Activated CD8-positive, alpha-beta memory T cell treated with anti-CD3 and anti-CD28 coated beads, Interleukin-2, amount 50 U/mL, for 24 hours (primary cell): ENCODE data around the gene BRD1.
"Not testable (repeated sequence)": the region's sequence is repeated elsewhere in the genome, so short reads cannot be mapped to it uniquely, and the experiment has no call there.

Source experiments
- DNase-seq: peaks from one replicate; pipeline ENCODE4 v3.0.0-alpha.2; 2020; ENCODE audit errors: extremely low read depth

The BRD1 gene

DNA sequence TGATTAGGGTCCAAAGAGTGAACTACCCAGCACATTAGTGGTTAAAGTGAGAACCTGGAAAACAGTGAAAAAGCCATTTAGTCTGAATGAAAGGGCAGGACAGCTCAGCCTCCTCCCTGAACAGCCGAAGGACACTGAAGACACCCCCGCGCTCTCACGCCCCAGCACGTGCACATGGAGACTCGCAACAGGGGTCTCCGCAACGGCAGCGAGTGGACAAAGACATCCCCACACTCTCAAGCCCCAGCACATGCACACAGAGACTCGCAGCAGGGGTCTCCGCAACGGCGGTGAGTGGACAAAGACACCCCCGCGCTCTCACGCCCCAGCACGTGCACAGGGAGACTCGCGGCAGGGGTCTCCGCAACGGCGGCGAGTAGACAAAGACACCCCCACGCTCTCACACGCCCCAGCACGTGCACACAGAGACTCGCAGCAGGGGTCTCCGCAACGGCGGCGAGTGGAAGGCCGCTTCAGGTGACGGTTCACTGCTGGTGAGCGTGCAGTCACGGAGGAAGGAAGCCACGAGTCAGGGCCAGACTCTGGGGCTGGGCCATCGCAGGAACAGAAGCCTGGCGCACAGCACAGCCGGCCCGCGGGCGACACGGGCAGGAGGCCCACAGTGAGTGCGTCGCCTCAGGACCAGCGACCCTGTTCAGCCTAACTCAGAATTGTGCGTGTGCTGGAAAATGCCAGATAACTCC lies 43.6 kb downstream of the BRD1 start:
- DNase-seq, result no peak

DNA sequence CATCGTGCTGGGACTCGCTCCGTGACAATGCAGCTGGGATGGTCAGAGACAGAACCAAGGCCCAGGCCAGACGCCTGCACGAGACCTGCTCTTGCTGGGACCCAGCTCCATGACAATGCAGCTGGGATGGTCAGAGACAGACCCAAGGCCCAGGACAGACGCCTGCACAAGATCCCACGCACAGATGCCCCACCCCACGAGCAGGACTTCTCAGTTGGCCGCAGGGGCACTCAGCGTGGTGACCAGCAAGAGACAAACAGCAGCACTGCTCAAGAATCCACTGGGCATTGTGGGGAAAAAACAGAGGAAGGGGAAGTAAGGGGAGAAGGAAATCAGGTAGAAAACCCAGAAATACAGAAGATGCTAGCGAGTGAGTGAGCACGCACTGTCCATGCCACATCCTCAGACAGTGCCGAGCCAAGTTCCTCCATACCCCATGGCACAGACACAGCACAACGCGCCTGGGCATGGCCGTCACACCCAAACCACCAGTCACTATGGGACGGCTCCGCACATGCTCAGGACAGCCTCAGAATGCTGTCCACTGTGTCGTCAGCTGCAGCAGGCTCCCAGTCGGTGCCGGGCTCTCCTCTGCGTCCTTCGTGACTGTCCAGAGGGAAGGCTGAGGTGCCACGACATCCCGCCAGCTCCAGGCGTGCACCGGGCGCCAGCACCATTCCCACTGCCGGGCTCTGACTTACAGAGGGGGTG lies 44.5 kb downstream of the BRD1 start:
- DNase-seq, result no peak

DNA sequence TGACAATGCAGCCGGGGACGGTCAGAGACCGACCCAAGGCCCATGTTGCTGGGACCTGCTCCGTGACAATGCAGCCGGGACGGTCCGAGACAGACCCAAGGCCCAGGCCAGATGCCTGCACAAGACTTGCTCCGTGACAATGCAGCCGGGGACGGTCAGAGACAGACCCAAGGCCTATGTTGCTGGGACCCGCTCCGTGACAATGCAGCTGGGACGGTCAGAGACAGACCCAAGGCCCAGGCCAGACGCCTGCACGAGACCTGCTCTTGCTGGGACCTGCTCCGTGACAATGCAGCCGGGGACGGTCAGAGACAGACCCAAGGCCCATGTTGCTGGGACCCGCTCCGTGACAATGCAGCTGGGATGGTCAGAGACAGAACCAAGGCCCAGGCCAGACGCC lies 45.8 kb downstream of the BRD1 start:
- DNase-seq, result not testable (repeated sequence)

DNA sequence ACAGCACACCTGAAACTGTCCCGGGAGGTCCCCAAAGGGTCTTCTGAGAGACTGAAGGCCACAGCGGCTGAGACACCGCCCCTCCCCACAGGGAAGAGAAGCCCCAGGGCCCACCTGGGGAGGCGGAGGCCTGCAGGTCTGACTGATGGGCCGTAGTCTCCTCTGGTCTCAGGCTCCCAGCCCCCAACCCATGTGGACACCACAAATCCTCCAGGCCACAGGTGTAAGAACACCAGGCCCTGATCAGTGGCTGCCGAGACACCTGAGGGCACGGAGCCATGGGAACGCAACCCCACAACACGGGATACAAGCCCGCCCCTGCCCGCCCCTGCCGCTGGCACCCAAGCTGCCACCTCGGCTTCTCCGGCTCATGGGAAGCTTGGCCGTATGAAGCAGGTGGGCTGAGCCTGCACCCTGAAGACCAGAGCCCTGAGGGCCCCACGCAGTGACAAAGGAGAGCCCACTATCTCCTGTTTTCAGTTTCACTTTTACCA lies 46.3 kb downstream of the BRD1 start:
- DNase-seq, result no peak

DNA sequence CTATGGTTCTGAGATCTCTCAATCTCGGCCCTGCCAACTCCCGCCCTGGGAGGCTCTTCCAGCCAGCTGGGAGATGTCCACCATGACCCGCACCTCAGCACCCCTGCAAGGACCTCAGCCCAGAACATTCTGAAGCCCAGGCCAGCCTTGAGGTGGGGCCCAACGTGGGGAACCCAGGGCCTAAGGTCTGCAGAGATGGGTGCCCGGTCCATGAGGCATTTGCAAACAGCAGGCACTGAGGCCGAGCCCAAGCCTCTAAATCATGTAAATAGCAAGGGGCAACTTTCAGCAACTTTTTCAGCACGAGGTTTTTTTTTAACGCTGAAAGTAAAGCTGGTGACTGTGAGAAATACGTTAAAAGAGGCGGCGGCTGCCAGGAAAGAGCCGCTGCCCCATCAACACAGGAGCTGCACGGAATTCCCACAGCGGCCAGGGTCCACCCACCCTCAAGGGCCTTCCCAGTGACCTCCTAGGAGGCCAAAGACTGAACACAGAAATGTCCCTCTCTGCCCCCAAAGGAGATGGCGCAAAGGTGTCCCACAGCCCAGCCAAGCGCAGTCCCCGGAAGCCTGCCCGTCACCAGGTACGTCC lies 46.9 kb downstream of the BRD1 start:
- no peak for DNase-seq

DNA sequence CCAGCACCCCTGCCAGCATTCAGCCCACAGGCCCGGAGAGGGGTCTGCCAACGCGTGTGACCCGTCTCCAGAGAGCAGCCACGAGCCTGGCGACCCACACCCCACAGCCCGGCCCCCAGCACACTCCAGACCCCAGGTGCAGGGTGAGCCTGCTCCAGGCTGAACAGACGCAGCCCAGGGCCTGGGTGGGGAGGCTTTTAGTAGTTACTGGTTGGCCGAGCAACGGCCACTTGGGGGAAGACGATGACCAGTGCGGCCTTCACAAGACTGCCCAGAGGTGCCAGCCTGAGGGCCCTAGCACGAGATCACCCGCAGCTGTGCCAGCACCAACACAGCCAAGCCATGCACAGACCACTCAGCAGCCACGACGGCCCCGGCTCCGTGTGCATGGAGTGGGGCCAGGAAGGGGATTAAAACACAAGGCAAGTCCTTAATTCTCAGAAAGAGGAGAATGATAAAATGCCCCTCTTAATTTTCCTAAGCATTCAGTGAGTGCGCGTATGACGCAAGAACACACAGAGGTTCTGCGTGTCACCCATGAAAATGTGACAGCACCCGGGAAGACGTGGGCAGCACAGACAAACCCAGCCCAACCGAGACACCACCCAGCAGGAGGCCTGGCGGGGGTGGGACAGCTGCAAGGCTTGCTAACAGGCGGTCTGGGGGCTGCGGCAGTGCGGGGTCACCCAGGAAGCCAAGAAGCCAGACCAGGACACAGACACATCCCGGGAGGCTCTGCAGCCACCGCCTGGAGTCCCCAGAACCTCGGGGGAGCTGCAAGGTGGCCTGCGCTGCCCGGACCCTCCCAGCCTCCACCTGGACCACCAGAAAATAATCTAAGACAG lies 47.6 kb downstream of the BRD1 start:
- DNase-seq, result no peak

DNA sequence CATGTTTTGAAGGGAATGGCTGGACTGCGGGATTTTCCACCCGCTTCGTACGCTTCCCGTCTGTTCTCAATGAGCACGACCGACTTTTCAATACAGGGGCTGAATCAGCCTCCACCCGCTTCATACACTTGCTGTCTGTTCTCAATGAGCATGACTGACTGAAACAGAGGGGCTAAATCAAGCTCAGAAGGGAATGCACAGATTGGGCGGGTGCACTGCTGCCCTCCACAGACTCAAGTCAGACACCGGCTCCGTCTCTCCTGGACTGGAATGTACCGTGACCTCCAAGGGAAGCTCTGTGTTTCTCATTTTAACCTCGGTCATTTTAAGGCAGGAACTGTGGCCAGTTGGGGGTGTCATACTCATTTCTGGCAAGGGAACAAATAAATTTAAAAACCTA lies 48.5 kb downstream of the BRD1 start:
- DNase-seq, result no peak

DNA sequence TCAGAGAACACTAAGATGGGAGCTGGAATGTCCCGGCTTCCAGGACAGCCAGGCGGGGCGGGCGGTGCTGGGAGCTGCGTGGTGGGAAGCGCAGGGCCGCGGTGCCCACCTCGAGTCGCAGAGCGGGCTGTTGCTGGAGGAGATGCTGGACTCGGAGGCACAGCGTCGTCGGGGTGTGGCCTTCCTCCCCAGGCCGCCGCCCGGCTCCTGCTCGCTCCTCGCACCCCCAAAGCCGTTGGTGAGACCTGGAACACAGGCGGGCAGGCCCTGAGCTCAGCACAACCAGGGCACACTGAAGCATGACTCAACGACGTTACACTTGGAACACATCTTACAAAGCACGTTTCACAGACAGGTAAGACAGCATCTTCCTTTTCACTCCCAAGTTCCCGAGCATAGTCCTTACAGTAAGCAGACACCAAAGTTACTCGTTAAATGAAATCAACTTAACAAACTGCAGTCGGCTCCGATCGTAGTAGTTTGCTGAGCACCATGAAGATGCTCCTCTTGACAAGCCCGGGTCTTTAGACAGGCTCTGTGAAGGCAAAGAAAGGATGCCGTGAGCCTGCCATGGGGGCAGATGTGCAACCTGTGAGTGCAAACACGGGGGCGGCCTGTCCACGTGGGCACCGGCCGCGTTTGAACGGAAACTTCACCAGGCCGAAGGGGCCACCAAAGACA lies 50.0 kb downstream of the BRD1 start:
- no peak for DNase-seq

DNA sequence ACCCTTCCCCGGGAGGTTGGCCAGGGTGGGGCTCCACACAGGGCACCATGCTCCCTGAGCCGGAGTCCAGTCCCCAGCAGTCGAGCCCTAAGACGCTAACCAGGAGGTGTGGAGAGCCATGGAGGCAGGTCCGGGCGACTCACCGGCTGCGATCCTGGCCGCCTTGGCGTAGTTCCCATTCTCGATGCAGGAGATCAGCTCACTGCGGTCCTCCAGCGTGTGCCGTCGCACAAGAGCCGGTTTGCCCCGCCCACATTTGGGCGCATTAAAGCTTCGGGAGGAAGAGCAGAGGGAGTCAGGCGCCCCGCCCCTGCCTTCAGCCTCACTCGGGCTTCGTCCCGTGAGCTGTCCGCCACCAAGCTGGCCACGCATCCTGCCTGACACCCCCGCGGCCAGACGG lies 50.8 kb downstream of the BRD1 start:
- no peak for DNase-seq

DNA sequence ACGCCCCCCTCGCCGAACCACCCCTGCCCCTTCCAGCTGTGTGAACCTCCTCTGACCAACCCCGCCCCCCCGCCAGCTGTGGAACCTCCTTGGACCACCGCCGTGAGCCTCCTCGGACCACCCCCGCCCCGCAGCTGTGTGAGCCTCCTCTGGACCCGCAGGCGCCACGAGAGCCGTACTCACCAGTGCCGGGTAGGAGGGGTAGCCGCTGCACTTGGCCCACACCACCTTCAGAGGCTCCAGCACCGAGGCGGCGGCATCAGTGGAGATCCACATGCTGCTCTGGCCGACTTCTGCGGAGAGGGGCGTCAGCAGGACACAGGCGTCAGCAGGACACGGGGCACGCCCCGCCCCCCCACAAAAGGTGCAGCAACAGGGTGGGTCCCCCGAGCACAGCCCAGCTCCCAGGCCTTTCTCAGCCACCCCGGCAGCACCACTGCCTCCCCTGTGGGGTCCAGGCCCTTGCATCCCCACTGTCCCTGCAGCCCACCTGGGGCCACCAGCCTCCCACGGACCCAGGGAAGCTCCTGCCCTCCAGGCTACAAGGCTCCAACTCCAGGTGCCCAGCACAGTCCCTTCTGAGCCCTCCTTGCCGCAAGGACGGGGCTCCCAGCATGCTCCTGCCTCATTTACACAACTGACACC lies 51.7 kb downstream of the BRD1 start:
- DNase-seq, result no peak

DNA sequence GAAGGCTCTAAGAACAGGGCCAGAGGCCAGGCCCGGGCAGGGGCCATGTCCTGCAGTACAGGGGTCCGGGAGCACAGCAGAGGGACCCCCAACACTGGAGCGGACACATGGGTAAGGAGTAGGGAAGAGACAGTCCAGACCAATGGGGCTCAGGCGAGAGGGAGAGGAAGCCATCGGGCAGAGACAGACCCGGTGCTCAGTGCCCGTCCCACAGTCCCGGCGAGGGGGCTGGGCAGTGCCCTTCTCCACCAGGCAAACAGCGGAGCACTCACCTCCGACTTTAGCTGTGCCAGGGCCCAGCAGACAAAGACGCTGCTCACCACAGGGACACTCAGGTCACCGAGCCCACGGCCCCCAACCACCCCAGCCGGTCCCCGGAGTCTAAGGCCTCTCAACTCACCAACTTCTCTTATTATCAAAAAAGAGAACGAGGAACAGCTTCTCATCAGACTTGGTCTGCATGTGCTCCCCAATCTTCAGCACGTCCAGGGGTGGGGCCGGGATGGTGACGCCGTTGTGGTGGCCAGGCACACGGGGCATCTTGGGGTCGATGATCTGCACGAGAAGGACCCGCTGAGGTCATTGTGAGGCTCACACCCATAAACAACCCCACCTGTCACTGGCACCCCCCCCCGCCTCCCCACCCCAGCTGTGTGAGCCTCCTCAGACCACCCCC lies 52.3 kb downstream of the BRD1 start:
- no peak for DNase-seq

DNA sequence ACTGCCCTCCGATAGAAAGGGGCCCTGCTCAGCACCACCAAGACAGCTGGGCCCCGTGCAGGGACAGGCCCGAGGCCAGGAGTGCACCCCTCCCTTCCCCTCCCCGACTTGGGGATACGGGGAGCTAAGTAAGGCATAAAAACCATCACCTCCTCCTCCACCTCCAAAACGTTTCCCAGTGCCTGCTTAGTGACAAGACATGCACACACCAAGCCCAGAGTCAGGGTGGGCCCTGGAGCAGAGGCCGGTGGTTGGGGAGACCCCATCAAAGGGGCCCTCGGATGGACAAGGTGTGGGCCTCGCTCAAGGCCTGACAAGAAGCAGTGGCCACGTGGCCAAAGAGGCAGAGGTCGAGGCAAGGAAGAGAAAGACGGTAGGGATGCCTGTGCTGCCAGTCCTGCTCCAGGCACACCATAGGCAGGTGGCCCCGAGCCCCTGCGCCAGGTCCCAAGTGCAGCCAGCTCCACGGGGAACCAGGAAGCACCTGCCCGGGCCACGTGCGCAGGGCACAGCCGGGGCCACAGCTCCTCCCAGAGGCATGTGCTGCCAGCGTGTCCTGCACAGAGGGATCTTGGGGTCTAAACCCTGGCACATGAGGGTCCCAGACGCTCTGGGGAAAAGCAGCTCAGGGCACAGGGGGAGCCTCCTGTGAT lies 53.0 kb downstream of the BRD1 start:
- no peak for DNase-seq

DNA sequence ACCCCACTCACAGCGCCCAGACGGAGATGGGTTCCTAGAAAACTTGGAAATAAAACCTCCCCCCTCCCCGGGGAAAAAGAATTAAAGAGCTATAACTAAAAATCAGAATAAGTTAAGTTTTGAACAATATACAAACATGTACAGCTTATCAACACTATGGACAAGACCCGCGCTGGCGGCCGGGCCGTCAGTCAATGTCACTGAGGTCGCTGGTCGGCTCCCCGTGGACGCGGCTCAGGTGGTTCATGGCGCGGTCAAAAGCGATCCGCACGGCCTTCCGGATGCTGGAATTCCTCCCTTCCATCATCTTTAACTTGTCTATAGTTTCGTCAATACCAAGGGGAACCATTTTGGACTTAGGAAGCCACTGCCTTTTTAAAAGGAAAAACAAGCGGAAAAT lies 53.6 kb downstream of the BRD1 start:
- no peak for DNase-seq

DNA sequence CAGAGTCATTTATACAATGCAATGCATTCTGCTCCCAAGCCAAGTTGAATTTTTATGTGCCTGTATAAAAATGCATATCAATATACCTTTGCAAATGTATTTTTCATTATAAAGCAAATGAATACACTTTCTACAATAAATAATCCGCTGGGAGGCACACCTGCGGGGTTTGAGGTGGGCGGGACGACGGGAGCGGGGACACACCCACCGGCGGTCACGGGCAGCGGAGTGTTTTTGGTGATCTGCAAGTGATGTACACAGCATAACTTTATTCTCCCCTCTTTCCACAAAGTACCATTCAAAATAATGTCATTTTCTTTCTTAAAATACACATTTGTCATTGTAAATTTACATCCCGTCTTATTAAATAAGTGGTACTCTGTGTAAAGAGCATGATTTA lies 54.1 kb downstream of the BRD1 start:
- no peak for DNase-seq

DNA sequence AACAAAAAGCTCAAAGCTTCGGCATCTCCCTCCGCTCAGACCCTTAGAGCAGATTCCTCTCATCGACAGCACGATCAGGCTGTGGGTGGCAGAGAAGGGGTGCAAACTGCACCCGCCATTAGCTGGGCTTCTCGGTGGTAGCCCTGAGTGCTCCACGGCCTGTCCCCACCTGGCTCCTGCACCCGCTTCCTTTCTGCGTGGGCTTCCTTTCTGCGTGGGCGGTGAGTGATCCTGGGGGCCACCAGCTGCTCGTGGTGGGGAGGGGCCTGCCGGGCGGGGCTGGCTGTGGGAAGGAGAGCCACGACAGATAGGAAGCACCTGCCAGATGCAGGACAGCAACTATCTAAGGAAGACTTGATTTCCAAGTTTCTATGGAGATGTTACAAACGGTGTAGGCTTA lies 55.0 kb downstream of the BRD1 start:
- no peak for DNase-seq

DNA sequence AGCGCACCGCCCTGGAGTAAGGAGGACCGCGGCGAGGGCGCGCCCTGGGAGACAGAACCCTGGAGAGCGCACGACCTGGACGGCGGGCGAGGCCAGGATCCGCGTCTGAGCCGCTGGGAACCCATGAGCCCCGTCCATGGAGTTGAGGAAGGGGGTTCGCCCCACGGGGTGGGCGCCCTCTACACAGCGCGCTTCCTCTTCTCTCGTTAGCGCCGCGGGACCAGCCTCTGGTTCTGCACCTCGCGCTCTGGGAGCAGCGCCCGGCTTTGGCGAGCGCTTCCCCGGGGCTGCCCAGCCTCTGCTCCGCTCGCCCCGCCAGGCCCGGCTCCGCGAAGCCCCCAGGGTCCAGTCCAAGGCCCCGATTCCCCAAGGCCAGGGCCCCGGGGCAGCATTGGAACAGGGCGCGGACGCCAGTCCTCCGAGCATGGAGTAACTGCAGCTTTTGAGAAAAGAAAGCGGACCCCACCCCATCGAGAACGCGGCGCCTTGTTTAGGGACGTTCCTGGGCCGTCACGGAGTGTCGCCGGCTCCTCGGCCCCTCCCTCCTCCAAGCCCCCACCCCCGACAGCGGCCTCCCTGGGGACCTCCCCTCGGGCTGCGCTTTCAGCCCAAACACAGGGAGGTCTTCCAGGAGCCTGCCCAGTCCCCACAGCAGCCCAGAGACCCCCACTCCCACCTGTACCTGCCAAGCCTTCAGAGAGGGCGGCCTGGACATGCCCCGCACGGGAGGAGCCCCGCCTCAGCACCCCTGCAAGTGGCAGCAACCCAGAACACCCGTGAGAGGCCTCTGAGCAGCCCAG lies 56.2 kb downstream of the BRD1 start:
- no peak for DNase-seq

DNA sequence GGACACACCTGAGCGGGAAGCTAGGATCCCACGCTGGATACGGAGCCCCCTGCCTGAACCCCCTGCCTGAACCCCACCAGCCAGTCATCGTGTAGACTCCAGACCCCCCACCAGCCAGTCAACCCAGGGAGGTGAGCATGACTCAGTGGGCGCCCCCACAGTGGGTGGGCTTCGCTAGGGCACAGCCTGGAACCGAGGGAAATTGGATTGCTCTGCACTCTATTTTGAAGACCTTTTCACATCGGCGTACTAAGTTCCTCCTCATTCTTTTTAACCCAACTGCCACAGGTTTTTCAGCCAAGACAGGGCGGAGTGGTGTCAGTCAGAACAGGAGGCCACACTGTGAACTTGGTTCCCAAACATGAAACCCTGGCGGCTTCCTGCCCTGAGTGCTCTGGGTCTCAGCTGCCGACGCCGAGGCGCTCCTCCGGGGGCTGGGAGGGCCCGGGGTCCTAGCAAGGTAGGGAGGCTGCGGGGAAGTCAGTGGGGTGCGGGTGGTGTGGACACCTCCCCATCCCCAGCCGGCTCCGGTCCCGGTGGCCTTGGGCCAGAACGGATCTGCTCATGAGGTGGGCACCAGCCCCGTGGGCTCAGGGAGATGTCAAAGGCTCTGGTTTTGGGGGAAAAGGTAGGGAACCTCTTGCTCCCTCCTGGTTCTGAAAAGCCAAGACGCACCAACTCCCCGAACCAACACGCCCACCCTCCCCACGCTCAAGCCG lies 57.0 kb downstream of the BRD1 start:
- DNase-seq, result no peak
